DMS153 (cell line): ENCODE results near the gene GLG1.
"Not testable (repeated sequence)": the region's sequence is repeated elsewhere in the genome, so short reads cannot be mapped to it uniquely, and the experiment has no call there.

Experiments used
- DNase-seq: peaks from one replicate; lab custom pipeline; 2025; lab: John Stamatoyannopoulos, UW

Gene GLG1

GRCh38 chr16:74606521-74607309, at the start of gene GLG1:
Gene GLG1, minus strand, starts transcription at chr16:74607114. Its CDS starts 20 bp downstream, at chr16:74607094.
- peak; percentile 68 for DNase-seq

GRCh38 chr16:74654536-74655050, 47.7 kb upstream of the GLG1 start:
- DNase-seq: no peak

GRCh38 chr16:74652883-74653282, 46.0 kb upstream of the GLG1 start:
- DNase-seq: not testable (repeated sequence)

- DNase-seq: no peak
Observed at GRCh38 chr16:74652249-74652648, 45.3 kb upstream of the GLG1 start.

- no peak for DNase-seq
Observed at GRCh38 chr16:74651841-74652240, 44.9 kb upstream of the GLG1 start.

- no peak for DNase-seq
Observed at GRCh38 chr16:74650966-74651567, 44.2 kb upstream of the GLG1 start.

- DNase-seq: no peak
Observed at GRCh38 chr16:74649839-74650504, 43.1 kb upstream of the GLG1 start.

GRCh38 chr16:74641969-74642368, 35.1 kb upstream of the GLG1 start:
- no peak for DNase-seq

GRCh38 chr16:74637742-74638453, 31.0 kb upstream of the GLG1 start:
- no peak for DNase-seq

- DNase-seq: no peak
Observed at GRCh38 chr16:74635303-74635702, 28.4 kb upstream of the GLG1 start.

- DNase-seq: no peak
Observed at GRCh38 chr16:74633686-74634085, 26.8 kb upstream of the GLG1 start.

- DNase-seq: no peak
Observed at GRCh38 chr16:74627506-74628220, 20.7 kb upstream of the GLG1 start.

GRCh38 chr16:74626741-74627416, 20.0 kb upstream of the GLG1 start:
- DNase-seq: no peak

- DNase-seq: no peak
Observed at GRCh38 chr16:74625500-74626350, 18.8 kb upstream of the GLG1 start.

- DNase-seq: no peak
Observed at GRCh38 chr16:74623839-74624235, 16.9 kb upstream of the GLG1 start.

- no peak for DNase-seq
Observed at GRCh38 chr16:74623214-74623838, 16.4 kb upstream of the GLG1 start.

- DNase-seq: no peak
Observed at GRCh38 chr16:74622005-74622404, 15.1 kb upstream of the GLG1 start.

- DNase-seq: no peak
Observed at GRCh38 chr16:74617206-74617788, 10.4 kb upstream of the GLG1 start.

- DNase-seq: no peak
Observed at GRCh38 chr16:74611721-74612120, 4.8 kb upstream of the GLG1 start.
